ENCODE measurements around the gene FOLR2.

DNA sequence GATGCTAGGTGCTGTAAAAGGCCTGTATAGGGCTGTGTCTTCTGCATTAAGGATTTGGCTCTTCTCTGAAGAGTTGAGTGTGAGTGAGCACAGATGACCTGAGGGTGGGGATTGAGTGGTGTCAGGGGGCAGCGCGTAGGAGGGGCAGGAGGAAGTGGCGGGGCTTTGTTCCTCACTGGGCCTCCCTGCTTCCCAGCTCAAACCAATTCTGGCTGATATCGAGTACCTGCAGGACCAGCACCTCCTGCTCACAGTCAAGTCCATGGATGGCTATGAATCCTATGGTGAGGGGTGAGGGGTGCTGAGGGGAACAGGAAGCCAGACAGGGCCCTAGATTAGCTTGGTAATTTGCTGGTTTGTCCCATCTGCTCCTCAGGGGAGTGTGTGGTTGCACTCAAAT, 18.3 kb downstream of the FOLR2 start:
- TF ChIP-seq, protein P1, sequence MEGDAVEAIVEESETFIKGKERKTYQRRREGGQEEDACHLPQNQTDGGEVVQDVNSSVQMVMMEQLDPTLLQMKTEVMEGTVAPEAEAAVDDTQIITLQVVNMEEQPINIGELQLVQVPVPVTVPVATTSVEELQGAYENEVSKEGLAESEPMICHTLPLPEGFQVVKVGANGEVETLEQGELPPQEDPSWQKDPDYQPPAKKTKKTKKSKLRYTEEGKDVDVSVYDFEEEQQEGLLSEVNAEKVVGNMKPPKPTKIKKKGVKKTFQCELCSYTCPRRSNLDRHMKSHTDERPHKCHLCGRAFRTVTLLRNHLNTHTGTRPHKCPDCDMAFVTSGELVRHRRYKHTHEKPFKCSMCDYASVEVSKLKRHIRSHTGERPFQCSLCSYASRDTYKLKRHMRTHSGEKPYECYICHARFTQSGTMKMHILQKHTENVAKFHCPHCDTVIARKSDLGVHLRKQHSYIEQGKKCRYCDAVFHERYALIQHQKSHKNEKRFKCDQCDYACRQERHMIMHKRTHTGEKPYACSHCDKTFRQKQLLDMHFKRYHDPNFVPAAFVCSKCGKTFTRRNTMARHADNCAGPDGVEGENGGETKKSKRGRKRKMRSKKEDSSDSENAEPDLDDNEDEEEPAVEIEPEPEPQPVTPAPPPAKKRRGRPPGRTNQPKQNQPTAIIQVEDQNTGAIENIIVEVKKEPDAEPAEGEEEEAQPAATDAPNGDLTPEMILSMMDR (IDR thresholded peaks at IDR 0.05; ENCODE audit: insufficient read depth, low read length, poor library complexity, severe bottlenecking): no peak
- no peak for TF ChIP-seq EZH2phosphoT487 (conservative IDR thresholded peaks at IDR 0.05; ENCODE audit: low read length)
